H9 (cell line): Measurements from ENCODE around the gene PIK3R4. TPM values are rescaled to one million over a fixed set of nuclear protein-coding genes. Genes with fewer than 3 reads are reported as not detected.
A peak's percentile ranks its signal among the peaks of the same experiment; 100 is the strongest.

ENCODE experiments used
- DNase-seq: peaks from one replicate; pipeline ENCODE4 v3.0.0-alpha.2; 2017
- H2AFZ ChIP-seq: one replicate; pipeline ENCODE4 v1.6.1; 2013; ENCODE audit warnings: mild to moderate bottlenecking, low read length, control low read depth, moderate library complexity
- H2AK5ac ChIP-seq: 2 replicates; pipeline ENCODE4 v1.6.1; 2013; ENCODE audit warnings: low read length, control low read depth, mixed read lengths; ENCODE audit not compliant: insufficient read length
- H2BK120ac ChIP-seq: one replicate; pipeline ENCODE4 v1.6.1; 2013; ENCODE audit warnings: low read depth, mild to moderate bottlenecking, low read length, control low read depth, inconsistent platforms; ENCODE audit not compliant: poor library complexity, severe bottlenecking
- H2BK12ac ChIP-seq: 2 replicates; pipeline ENCODE4 v1.6.1; 2013; ENCODE audit warnings: low read length, control low read depth, mixed read lengths, low read depth; ENCODE audit not compliant: insufficient read length
- H2BK15ac ChIP-seq: 2 replicates; pipeline ENCODE4 v1.6.1; 2013; ENCODE audit warnings: low read depth, low read length, control low read depth
- H2BK20ac ChIP-seq: one replicate; pipeline ENCODE4 v1.6.1; 2013; ENCODE audit warnings: low read depth, mild to moderate bottlenecking, low read length, control low read depth, inconsistent platforms; ENCODE audit not compliant: poor library complexity, severe bottlenecking
- H2BK5ac ChIP-seq: 2 replicates; pipeline ENCODE4 v1.6.1; 2013; ENCODE audit warnings: low read length, control low read depth, mixed read lengths; ENCODE audit not compliant: insufficient read length
- H3K14ac ChIP-seq: 2 replicates; pipeline ENCODE4 v1.6.1; 2013; ENCODE audit warnings: low read length, control low read depth; ENCODE audit not compliant: insufficient read depth
- H3K18ac ChIP-seq: 2 replicates; pipeline ENCODE4 v1.6.1; 2013; ENCODE audit warnings: low read depth, mild to moderate bottlenecking, mixed read lengths, low read length, control low read depth; ENCODE audit not compliant: insufficient read length
- H3K23ac ChIP-seq: 2 replicates; pipeline ENCODE4 v1.6.1; 2013; ENCODE audit warnings: low read length, control low read depth, mixed read lengths, low read depth; ENCODE audit not compliant: insufficient read length
- H3K23me2 ChIP-seq: 2 replicates; pipeline ENCODE4 v1.6.1; 2013; ENCODE audit warnings: low read depth, mild to moderate bottlenecking, mixed read lengths, low read length, control low read depth; ENCODE audit not compliant: insufficient read length, poor library complexity, severe bottlenecking
- H3K27ac ChIP-seq: 2 replicates; pipeline ENCODE4 v1.5.1; 2013; ENCODE audit warnings: low read length, control low read depth, mixed read lengths, low read depth; ENCODE audit not compliant: insufficient read length
- H3K27me3 ChIP-seq: 2 replicates; pipeline ENCODE4 v1.6.1; 2013; ENCODE audit warnings: low read length, control low read depth, inconsistent platforms; ENCODE audit not compliant: insufficient read depth
- H3K4ac ChIP-seq: 2 replicates; pipeline ENCODE4 v1.6.1; 2013; ENCODE audit warnings: low read depth, mild to moderate bottlenecking, control low read depth, inconsistent platforms, low read length, moderate library complexity
- H3K4me1 ChIP-seq: 2 replicates; pipeline ENCODE4 v1.6.1; 2013; ENCODE audit warnings: low read length, control low read depth, inconsistent platforms; ENCODE audit not compliant: insufficient read depth
- H3K4me2 ChIP-seq: 2 replicates; pipeline ENCODE4 v1.6.1; 2013; ENCODE audit warnings: low read length, control low read depth, mixed read lengths; ENCODE audit not compliant: insufficient read length, insufficient read depth
- H3K56ac ChIP-seq: 2 replicates; pipeline ENCODE4 v1.6.1; 2013; ENCODE audit warnings: low read depth, mild to moderate bottlenecking, mixed read lengths, low read length, control low read depth; ENCODE audit not compliant: insufficient read length
- H3K79me1 ChIP-seq: 2 replicates; pipeline ENCODE4 v1.6.1; 2013; ENCODE audit warnings: low read depth, mild to moderate bottlenecking, moderate library complexity, low read length, control low read depth, inconsistent platforms; ENCODE audit not compliant: insufficient read depth, poor library complexity, severe bottlenecking
- H3K79me2 ChIP-seq: 2 replicates; pipeline ENCODE4 v1.6.1; 2013; ENCODE audit warnings: low read length, control low read depth, inconsistent platforms; ENCODE audit not compliant: insufficient read depth
- H3K9ac ChIP-seq: 2 replicates; pipeline ENCODE4 v1.6.1; 2013; ENCODE audit warnings: low read length, control low read depth, mixed read lengths; ENCODE audit not compliant: insufficient read length; ENCODE audit errors: extremely low read depth
- H3K9me3 ChIP-seq: one replicate; pipeline ENCODE4 v1.6.1; 2013; ENCODE audit warnings: low read depth, low read length, inconsistent platforms; ENCODE audit not compliant: control insufficient read depth
- H3T11ph ChIP-seq: one replicate; pipeline ENCODE4 v1.6.1; 2013; ENCODE audit warnings: mild to moderate bottlenecking, low read length, control low read depth, inconsistent platforms
- H4K20me1 ChIP-seq: one replicate; pipeline ENCODE4 v1.6.1; 2013; ENCODE audit not compliant: control insufficient read depth, insufficient read length, insufficient read depth
- H4K5ac ChIP-seq: 2 replicates; pipeline ENCODE4 v1.6.1; 2013; ENCODE audit warnings: low read depth, mild to moderate bottlenecking, mixed read lengths, low read length, control low read depth; ENCODE audit not compliant: insufficient read length
- H4K8ac ChIP-seq: replicated peaks from 2 replicates; pipeline ENCODE4 v1.6.1; 2013; ENCODE audit warnings: low read length, control low read depth, mixed read lengths, low read depth; ENCODE audit not compliant: insufficient read length
- H4K91ac ChIP-seq: 2 replicates; pipeline ENCODE4 v1.6.1; 2013; ENCODE audit warnings: low read depth, mild to moderate bottlenecking, moderate library complexity, mixed read lengths, low read length, control low read depth; ENCODE audit not compliant: insufficient read length
- H3K27ac Mint-ChIP-seq, 3 experiments: 2 replicates in 2 of 3; 3 replicates in 1 of 3; pipeline ENCODE4 v1.8.0; 2020 to 2021; ENCODE audit warnings: mixed read lengths in 3 of 3, mild to moderate bottlenecking in 1 of 3, moderate library complexity in 1 of 3
- H3K27me3 Mint-ChIP-seq: 2 replicates; pipeline ENCODE4 v1.8.0; 2021; ENCODE audit warnings: low read depth, mild to moderate bottlenecking, moderate library complexity, mixed read lengths
- H3K36me3 Mint-ChIP-seq, 3 experiments: 2 replicates in 2 of 3; 3 replicates in 1 of 3; pipeline ENCODE4 v1.8.0; 2020 to 2021; ENCODE audit warnings: low read depth in 3 of 3, mixed read lengths in 3 of 3; ENCODE audit not compliant: insufficient read depth in 1 of 3
- H3K4me1 Mint-ChIP-seq, 2 experiments: 2 replicates each; pipeline ENCODE4 v1.8.0; 2020; ENCODE audit warnings: mixed read lengths in 2 of 2
- H3K4me3 Mint-ChIP-seq, 2 experiments: 2 replicates in 1 of 2; 3 replicates in 1 of 2; pipeline ENCODE4 v1.8.0; 2020 to 2021; ENCODE audit warnings: mild to moderate bottlenecking in 2 of 2, mixed read lengths in 2 of 2, moderate library complexity in 1 of 2
- H3K9me3 Mint-ChIP-seq, 2 experiments: 2 replicates in 1 of 2; 3 replicates in 1 of 2; pipeline ENCODE4 v1.8.0; 2020; ENCODE audit warnings: mild to moderate bottlenecking in 2 of 2, mixed read lengths in 2 of 2, moderate library complexity in 1 of 2
- CTCF ChIP-seq: fragments of 200-600 bp; sonication (generic); conservative IDR thresholded peaks from 3 replicates; pipeline ENCODE4 v1.8.0; 2021; ENCODE audit warnings: antibody characterized with exemption, mild to moderate bottlenecking
- WGBS: extraction: QIAGEN DNeasy Blood & Tissue Kit; methylation state at CpG from one replicate; pipeline ENCODE4 v1.1.7; 2013; ENCODE audit warnings: missing lambda C conversion rate, low lambda C conversion rate, mixed read lengths; ENCODE audit not compliant: insufficient read length; ENCODE audit errors: extremely low coverage; 5-methylcytosine and 5-hydroxymethylcytosine counted together
- total RNA-seq: library from RNA; stranded (reverse); gene quantifications from 2 replicates; pipeline ENCODE4 v1.2.1, GENCODE V29; 2021

The PIK3R4 gene
- total RNA-seq, 1 experiment from 2014 or later, result 28.6 TPM

- peaks cover 15 to 18% of the 10 kb centered on the region in 2 experiments for H3K4me1 Mint-ChIP-seq
- Histone ChIP-seq H3K23ac (no peak overlapping the region), H4K20me1 (no peaks in the 10 kb centered on the region), H3K23me2 (peaks cover 5% of the 10 kb centered on the region), H3K4ac (no peak overlapping the region), H3K18ac (no peak overlapping the region), H3K4me1 (no peaks in the 10 kb centered on the region), H2BK12ac (no peak overlapping the region), H4K5ac (no peak overlapping the region), H2AK5ac (no peak overlapping the region), H2BK20ac (no peak overlapping the region), H3K14ac (no peak overlapping the region), H2AFZ (no peak overlapping the region), H3T11ph (no peak overlapping the region), H3K4me2 (peak overlapping the region; percentile 30), H2BK15ac (no peak overlapping the region), H3K27ac (no peak overlapping the region), H3K9me3 (no peaks in the 10 kb centered on the region), H2BK120ac (no peak overlapping the region), H2BK5ac (no peak overlapping the region), H3K79me2 (peaks cover 14% of the 10 kb centered on the region; the same call in 1 of the 2 replicates), H4K91ac (no peak overlapping the region), H3K79me1 (peaks cover 2% of the 10 kb centered on the region), H3K9ac (no peak overlapping the region), H3K56ac (no peak overlapping the region), H3K27me3 (no peaks in the 10 kb centered on the region), H4K8ac (no peak overlapping the region)
- H3K36me3 Mint-ChIP-seq, result peaks cover 5 to 10% (median 10%) of the 10 kb centered on the region in 3 experiments; a peak in 6 of 7 replicates
- WGBS, result no CpG with 5 or more reads among the region's 3 CpGs
- H3K4me3 Mint-ChIP-seq, result peak overlapping the region in 1 of 2 experiments; percentile 92; a peak in 3 of 5 replicates
- DNase-seq, result no peak
- no peak for TF ChIP-seq CTCF
- H3K9me3 Mint-ChIP-seq, result no peaks in the 10 kb centered on the region
- H3K27me3 Mint-ChIP-seq, result no peaks in the 10 kb centered on the region
- H3K27ac Mint-ChIP-seq, result peak overlapping the region in 1 of 3 experiments; percentile 88; a peak in 3 of 7 replicates
These were observed 1.8 kb upstream of the PIK3R4 start for GRCh38 chr3:130748467-130748861.
